K562 (cell line): ENCODE data around the gene LTBP1. TPM values are rescaled to one million over a fixed set of nuclear protein-coding genes. Genes with fewer than 3 reads are reported as not detected.

Experiments
- ATAC-seq: fragments of 200-7000 bp; cut with Tn5 transposase; 3 replicates; pipeline ENCODE4 v1.9.1; 2020; ENCODE audit warnings: moderate library complexity
- BruUV-seq: library from RNA; stranded (reverse); fragments of 400-500 nt; replicated peaks from 2 replicates; lab custom pipeline; 2021; lab: Mats Ljungman, UMichigan
- CTCF ChIA-PET: fragments of 300-600 bp; formaldehyde crosslinking; extraction: SDS; loops from one replicate; lab custom pipeline; 2021; ENCODE audit warnings: low intra/inter-chr PET ratio; lab: Yijun Ruan, JAX
- POLR2A ChIA-PET: fragments of 300-600, 350-650 bp; sonication (Branson Sonifier 250); formaldehyde crosslinking; extraction: SDS; loops from one replicate; lab custom pipeline; 2021; ENCODE audit warnings: antibody characterized with exemption, inconsistent platforms; lab: Yijun Ruan, JAX
- DNase-seq, 4 experiments: peaks; one replicate each; pipeline versions ENCODE4 v3.0.0 to v3.0.0-alpha.2; 2011 to 2018; ENCODE audit warnings: low spot score in 3 of 4, mixed read lengths in 3 of 4; ENCODE audit errors: extremely low read depth in 1 of 4
- FAIRE-seq: peaks from 2 replicates; lab custom pipeline; 2011; peaks lifted over from hg19 to GRCh38; lab: Jason Lieb, UNC
- H2AFZ ChIP-seq: 2 replicates; pipeline ENCODE4 v1.6.0; 2011; ENCODE audit warnings: low read depth, low read length, control low read depth, inconsistent platforms
- H3K27ac ChIP-seq: fragments of 200-600 bp; 3 replicates; pipeline ENCODE4 v1.8.0; 2011; ENCODE audit warnings: low read depth, mild to moderate bottlenecking, control low read depth, inconsistent platforms, low read length, moderate library complexity, mixed read lengths; ENCODE audit errors: extremely low read depth
- H3K27me3 ChIP-seq, 2 experiments: fragments of 300-600 bp in 1 of 2; 2 replicates in 1 of 2; 3 replicates in 1 of 2; pipeline versions ENCODE4 v1.6.0 to v1.8.0; 2011; ENCODE audit warnings: inconsistent platforms in 2 of 2, low read length in 2 of 2, mild to moderate bottlenecking in 1 of 2, mixed read lengths in 1 of 2, moderate library complexity in 1 of 2; ENCODE audit not compliant: control insufficient read depth in 2 of 2, insufficient read depth in 2 of 2
- H3K36me3 ChIP-seq: fragments of 300-600 bp; 3 replicates; pipeline ENCODE4 v1.8.0; 2011; ENCODE audit warnings: mild to moderate bottlenecking, low read length, inconsistent platforms; ENCODE audit not compliant: control insufficient read depth, insufficient read depth
- H3K4me1 ChIP-seq, 2 experiments: fragments of 200-600 bp in 1 of 2; replicated peaks in 1 of 2; 2 replicates in 1 of 2; 3 replicates in 1 of 2; pipeline versions ENCODE4 v1.5.1 to v1.8.0; 2011; ENCODE audit warnings: inconsistent platforms in 2 of 2, low read length in 2 of 2, mild to moderate bottlenecking in 1 of 2, mixed read lengths in 1 of 2, moderate library complexity in 1 of 2; ENCODE audit not compliant: control insufficient read depth in 2 of 2, insufficient read depth in 2 of 2
- H3K4me2 ChIP-seq: 2 replicates; pipeline ENCODE4 v1.6.1; 2011; ENCODE audit warnings: low read length, control low read depth, inconsistent platforms, mixed read lengths; ENCODE audit not compliant: insufficient read depth
- H3K4me3 ChIP-seq: fragments of 200-600 bp; sonication (generic), shearing (Covaris generic); 2 replicates; pipeline ENCODE4 v1.5.1; 2016; ENCODE audit warnings: control low read depth, inconsistent platforms
- H3K79me2 ChIP-seq: fragments of 200-600 bp; 3 replicates; pipeline ENCODE4 v1.8.0; 2011; ENCODE audit warnings: low read length, inconsistent platforms; ENCODE audit not compliant: control insufficient read depth, insufficient read depth
- H3K9ac ChIP-seq, 2 experiments: 2 replicates each; pipeline versions ENCODE4 v1.6.0 to v1.6.1; 2011; ENCODE audit warnings: low read depth in 2 of 2, low read length in 2 of 2, control low read depth in 1 of 2, inconsistent platforms in 1 of 2, mild to moderate bottlenecking in 1 of 2, mixed read lengths in 1 of 2; ENCODE audit not compliant: insufficient read depth in 1 of 2
- H3K9me1 ChIP-seq: one replicate; pipeline ENCODE4 v1.6.0; 2011; ENCODE audit warnings: inconsistent platforms, mild to moderate bottlenecking, low read length, moderate library complexity; ENCODE audit not compliant: control insufficient read depth, insufficient read depth
- H3K9me3 ChIP-seq: replicated peaks from 2 replicates; pipeline ENCODE4 v1.5.1; 2011; ENCODE audit warnings: low read depth, low read length, inconsistent platforms; ENCODE audit not compliant: control insufficient read depth, insufficient read depth
- H4K20me1 ChIP-seq: replicated peaks from 2 replicates; pipeline ENCODE4 v1.6.1; 2011; ENCODE audit warnings: low read length, inconsistent platforms, mixed read lengths; ENCODE audit not compliant: control insufficient read depth, insufficient read depth
- CLOCK ChIP-seq: fragments of 250-450 bp; sonication (Bioruptor Pico); IDR thresholded peaks from 2 replicates; pipeline ENCODE4 v1.4.0; 2020; ENCODE audit warnings: mild to moderate bottlenecking, moderate library complexity, borderline replicate concordance
- ESRRB ChIP-seq: fragments of 250-450 bp; sonication (Bioruptor Pico); IDR thresholded peaks from 2 replicates; pipeline ENCODE4 v1.5.0; 2020; ENCODE audit warnings: mild to moderate bottlenecking, moderate library complexity, borderline replicate concordance
- GTF2E2 ChIP-seq: fragments of 200-800 bp; sonication (Bioruptor generic); IDR thresholded peaks from 2 replicates; pipeline ENCODE4 v1.6.1; 2016; ENCODE audit warnings: missing genetic modification characterization, missing compliant biosample characterization
- HDAC1 ChIP-seq, 2 experiments: fragments of 450-650 bp; IDR thresholded peaks; 2 replicates each; pipeline ENCODE4 v1.6.1; 2016 to 2017; ENCODE audit warnings: inconsistent platforms in 1 of 2, mild to moderate bottlenecking in 1 of 2, moderate library complexity in 1 of 2
- HNRNPL ChIP-seq: fragments of 200-400 bp; formaldehyde crosslinking; IDR thresholded peaks from 2 replicates; pipeline ENCODE4 v1.6.1; 2017; ENCODE audit warnings: low read depth, mild to moderate bottlenecking, low read length
- NRF1 ChIP-seq, 2 experiments: fragments of 450-650 bp; IDR thresholded peaks in 1 of 2; conservative IDR thresholded peaks in 1 of 2; 2 replicates each; pipeline ENCODE4 v1.6.1; 2014; ENCODE audit warnings: mild to moderate bottlenecking in 2 of 2
- RCOR1 ChIP-seq, 2 experiments: IDR thresholded peaks; 2 replicates each; pipeline ENCODE4 v1.6.1; 2012; ENCODE audit warnings: low read depth in 2 of 2, low read length in 2 of 2, borderline replicate concordance in 1 of 2, improper control_type of control experiment in 1 of 2
- SRF ChIP-seq, 2 experiments: fragments of 250-450, 450-650 bp in 1 of 2; sonication (Bioruptor Pico) in 1 of 2; sonication (generic) in 1 of 2; formaldehyde crosslinking; IDR thresholded peaks; 2 replicates each; pipeline versions ENCODE4 v1.5.0 to v1.5.1; 2020 to 2022; ENCODE audit warnings: mild to moderate bottlenecking in 1 of 2, missing genetic modification reagents in 1 of 2
- ZFPM2 ChIP-seq: fragments of 250-450 bp; sonication (Bioruptor Pico); IDR thresholded peaks from 2 replicates; pipeline ENCODE4 v1.5.1; 2022; ENCODE audit warnings: mild to moderate bottlenecking
- ZNF398 ChIP-seq: fragments of 250-450 bp; sonication (Bioruptor Pico); IDR thresholded peaks from 2 replicates; pipeline ENCODE4 v1.8.0; 2021; ENCODE audit warnings: moderate library complexity, mild to moderate bottlenecking, inconsistent platforms
- WGBS: fragments of 100-300 bp; shearing (Covaris generic); methylation state at CpG from one replicate; pipeline ENCODE4 v1.1.6; 2016; ENCODE audit warnings: low coverage, mixed read lengths; ENCODE audit not compliant: insufficient coverage; ENCODE audit errors: missing lambda C conversion rate; 5-methylcytosine and 5-hydroxymethylcytosine counted together
- in situ Hi-C: fragments of 300-500 bp; cut with MboI; formaldehyde crosslinking; loops from 4 replicates; pipeline ENCODE4 v1.15.0; 2018; ENCODE audit warnings: inconsistent platforms, mixed read lengths
- intact Hi-C: fragments of 100-400 bp; cut with micrococcal nuclease; formaldehyde crosslinking; loops from 2 replicates; pipeline ENCODE4 v1.14.2; 2022
- polyA plus RNA-seq, 8 experiments: library from polyadenylated mRNA; depleted of rRNA in 4 of 8; stranded (reverse) in 5 of 8; unstranded in 3 of 8; fragments of >200 nt; fragmentation: Nextera tagmentation in 2 of 8; fragmentation: Illumina TruSeq in 1 of 8; extraction: Ambion mirVana in 2 of 8; extraction: Trizol in 1 of 8; gene quantifications; 2 replicates each; pipeline versions ENCODE4 v1.2.1 to v1.2.3, GENCODE V29; 2011 to 2014; ENCODE audit warnings: inconsistent platforms in 1 of 8, missing spikeins in 1 of 8
- total RNA-seq, 7 experiments: library from RNA; depleted of rRNA in 6 of 7; stranded (reverse); fragments of >200 nt in 6 of 7; fragmentation: Illumina TruSeq in 2 of 7; extraction: Trizol in 2 of 7; gene quantifications; 2 replicates each; pipeline versions ENCODE4 v1.2.1 to v1.2.3, GENCODE V29; 2011 to 2021; ENCODE audit warnings: low replicate concordance in 1 of 7
- TF ChIP-seq, protein P1 (sequence below): fragments of 250-450 bp; sonication (Bioruptor Pico); IDR thresholded peaks from 2 replicates; pipeline ENCODE4 v1.4.0; 2020

Gene LTBP1
- total and polyA plus RNA-seq, 9 of the 15 experiments (the other 6 are each of a cell fraction or from before 2014, with no cell fraction given) = 3.6 to 16.4 (median 8.5) TPM

- BruUV-seq = no TSS peak
- in situ Hi-C loops (no loop called here), intact Hi-C loops (no loop called here)
- no peaks in the 10 kb centered on the region for H3K4me1 ChIP-seq
- H3K9ac ChIP-seq = no peak overlapping the region
- no peaks in the 10 kb centered on the region for H3K27me3 ChIP-seq
- 53% methylated on average over 3 of the region's 3 CpGs for WGBS
- H3K36me3 ChIP-seq = no peaks in the 10 kb centered on the region
- no peak for DNase-seq
- ATAC-seq = no peak
- H3K9me3 ChIP-seq = no peaks in the 10 kb centered on the region
- no peak overlapping the region for H2AFZ ChIP-seq
- H3K4me2 ChIP-seq = no peak overlapping the region
- no peaks in the 10 kb centered on the region for H3K9me1 ChIP-seq
- H3K4me3 ChIP-seq = no peak overlapping the region
- H4K20me1 ChIP-seq = no peaks in the 10 kb centered on the region
- POLR2A ChIA-PET = no interaction called here
- no peak overlapping the region for H3K27ac ChIP-seq
- no peaks in the 10 kb centered on the region for H3K79me2 ChIP-seq
- FAIRE-seq = no peak
- CTCF ChIA-PET = no interaction called here
- TF ChIP-seq SRF (CRISPR knock-in tag; IDR thresholded peaks at IDR 0.05) = no peak
- no peak for TF ChIP-seq NRF1 (conservative IDR thresholded peaks at IDR 0.05 in 1 of 2, IDR thresholded peaks at IDR 0.05 in 1 of 2)
- TF ChIP-seq, protein P1, sequence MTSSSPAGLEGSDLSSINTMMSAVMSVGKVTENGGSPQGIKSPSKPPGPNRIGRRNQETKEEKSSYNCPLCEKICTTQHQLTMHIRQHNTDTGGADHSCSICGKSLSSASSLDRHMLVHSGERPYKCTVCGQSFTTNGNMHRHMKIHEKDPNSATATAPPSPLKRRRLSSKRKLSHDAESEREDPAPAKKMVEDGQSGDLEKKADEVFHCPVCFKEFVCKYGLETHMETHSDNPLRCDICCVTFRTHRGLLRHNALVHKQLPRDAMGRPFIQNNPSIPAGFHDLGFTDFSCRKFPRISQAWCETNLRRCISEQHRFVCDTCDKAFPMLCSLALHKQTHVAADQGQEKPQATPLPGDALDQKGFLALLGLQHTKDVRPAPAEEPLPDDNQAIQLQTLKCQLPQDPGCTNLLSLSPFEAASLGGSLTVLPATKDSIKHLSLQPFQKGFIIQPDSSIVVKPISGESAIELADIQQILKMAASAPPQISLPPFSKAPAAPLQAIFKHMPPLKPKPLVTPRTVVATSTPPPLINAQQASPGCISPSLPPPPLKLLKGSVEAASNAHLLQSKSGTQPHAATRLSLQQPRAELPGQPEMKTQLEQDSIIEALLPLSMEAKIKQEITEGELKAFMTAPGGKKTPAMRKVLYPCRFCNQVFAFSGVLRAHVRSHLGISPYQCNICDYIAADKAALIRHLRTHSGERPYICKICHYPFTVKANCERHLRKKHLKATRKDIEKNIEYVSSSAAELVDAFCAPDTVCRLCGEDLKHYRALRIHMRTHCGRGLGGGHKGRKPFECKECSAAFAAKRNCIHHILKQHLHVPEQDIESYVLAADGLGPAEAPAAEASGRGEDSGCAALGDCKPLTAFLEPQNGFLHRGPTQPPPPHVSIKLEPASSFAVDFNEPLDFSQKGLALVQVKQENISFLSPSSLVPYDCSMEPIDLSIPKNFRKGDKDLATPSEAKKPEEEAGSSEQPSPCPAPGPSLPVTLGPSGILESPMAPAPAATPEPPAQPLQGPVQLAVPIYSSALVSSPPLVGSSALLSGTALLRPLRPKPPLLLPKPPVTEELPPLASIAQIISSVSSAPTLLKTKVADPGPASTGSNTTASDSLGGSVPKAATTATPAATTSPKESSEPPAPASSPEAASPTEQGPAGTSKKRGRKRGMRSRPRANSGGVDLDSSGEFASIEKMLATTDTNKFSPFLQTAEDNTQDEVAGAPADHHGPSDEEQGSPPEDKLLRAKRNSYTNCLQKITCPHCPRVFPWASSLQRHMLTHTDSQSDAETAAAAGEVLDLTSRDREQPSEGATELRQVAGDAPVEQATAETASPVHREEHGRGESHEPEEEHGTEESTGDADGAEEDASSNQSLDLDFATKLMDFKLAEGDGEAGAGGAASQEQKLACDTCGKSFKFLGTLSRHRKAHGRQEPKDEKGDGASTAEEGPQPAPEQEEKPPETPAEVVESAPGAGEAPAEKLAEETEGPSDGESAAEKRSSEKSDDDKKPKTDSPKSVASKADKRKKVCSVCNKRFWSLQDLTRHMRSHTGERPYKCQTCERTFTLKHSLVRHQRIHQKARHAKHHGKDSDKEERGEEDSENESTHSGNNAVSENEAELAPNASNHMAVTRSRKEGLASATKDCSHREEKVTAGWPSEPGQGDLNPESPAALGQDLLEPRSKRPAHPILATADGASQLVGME (CRISPR knock-in tag) = no peak
- TF ChIP-seq HNRNPL = no peak
- TF ChIP-seq HDAC1 (IDR thresholded peaks at IDR 0.05) = no peak
- TF ChIP-seq CLOCK = no peak
- TF ChIP-seq ZNF398 (CRISPR knock-in tag) = no peak
- no peak for TF ChIP-seq ESRRB
- no peak for TF ChIP-seq RCOR1 (IDR thresholded peaks at IDR 0.05; ENCODE audit: borderline replicate concordance in 1 of 2, low read depth in 2 of 2, low read length in 2 of 2)
- TF ChIP-seq ZFPM2 = no peak
- no peak for TF ChIP-seq GTF2E2 (tag)
Measured at GRCh38 chr2:33241581-33241980, 294.8 kb downstream of the LTBP1 start.
